SH-SY5Y (cell line): ENCODE data around the gene RSPH6A.

Experiments used
- GATA2 ChIP-seq: IDR thresholded peaks from 2 replicates; pipeline ENCODE4 v1.6.1; 2011; ENCODE audit warnings: mild to moderate bottlenecking, low read depth, low read length
- GATA3 ChIP-seq: IDR thresholded peaks from 2 replicates; pipeline ENCODE4 v1.6.1; 2011; ENCODE audit warnings: low read depth, mild to moderate bottlenecking, low read length, moderate library complexity

- no peak for TF ChIP-seq GATA2
- TF ChIP-seq GATA3 = no peak
These were observed 43.7 kb downstream of the RSPH6A start for GRCh38 chr19:45771311-45771933.
